BLaER1 treated with 17β-estradiol and CSF1 and Interleukin-3, amounts not matched to agents 10 nM and 100 nM (cell line): ENCODE data around the gene CHST15.
A peak's percentile ranks its signal among the peaks of the same experiment; 100 is the strongest.

Experiments
- H3K27ac ChIP-seq, 11 experiments: shearing (Covaris generic); formaldehyde crosslinking; 2 replicates each; pipeline ENCODE4 v1.8.1; 2022
- H3K27me3 ChIP-seq, 11 experiments: shearing (Covaris generic); formaldehyde crosslinking; 2 replicates each; pipeline ENCODE4 v1.8.1; 2022
- H3K36me3 ChIP-seq, 11 experiments: shearing (Covaris generic); formaldehyde crosslinking; 2 replicates each; pipeline ENCODE4 v1.8.1; 2022
- H3K4me1 ChIP-seq, 10 experiments: shearing (Covaris generic); formaldehyde crosslinking; 2 replicates each; pipeline ENCODE4 v1.8.1; 2022
- H3K4me2 ChIP-seq, 11 experiments: shearing (Covaris generic); formaldehyde crosslinking; 2 replicates each; pipeline ENCODE4 v1.8.1; 2022
- H3K4me3 ChIP-seq, 10 experiments: shearing (Covaris generic); formaldehyde crosslinking; 2 replicates each; pipeline ENCODE4 v1.8.1; 2022
- H3K9ac ChIP-seq, 11 experiments: shearing (Covaris generic); formaldehyde crosslinking; 2 replicates each; pipeline ENCODE4 v1.8.1; 2022
- H3K9me3 ChIP-seq, 11 experiments: shearing (Covaris generic); formaldehyde crosslinking; replicated peaks in 1 of 11; 2 replicates each; pipeline ENCODE4 v1.8.1; 2022
- H4K20me1 ChIP-seq, 11 experiments: shearing (Covaris generic); formaldehyde crosslinking; 2 replicates each; pipeline ENCODE4 v1.8.1; 2022
- Cebpa-rat ChIP-seq, 11 experiments: shearing (Covaris generic); IDR thresholded peaks; 2 replicates each; pipeline ENCODE4 v1.8.1; 2022

The CHST15 gene

DNA sequence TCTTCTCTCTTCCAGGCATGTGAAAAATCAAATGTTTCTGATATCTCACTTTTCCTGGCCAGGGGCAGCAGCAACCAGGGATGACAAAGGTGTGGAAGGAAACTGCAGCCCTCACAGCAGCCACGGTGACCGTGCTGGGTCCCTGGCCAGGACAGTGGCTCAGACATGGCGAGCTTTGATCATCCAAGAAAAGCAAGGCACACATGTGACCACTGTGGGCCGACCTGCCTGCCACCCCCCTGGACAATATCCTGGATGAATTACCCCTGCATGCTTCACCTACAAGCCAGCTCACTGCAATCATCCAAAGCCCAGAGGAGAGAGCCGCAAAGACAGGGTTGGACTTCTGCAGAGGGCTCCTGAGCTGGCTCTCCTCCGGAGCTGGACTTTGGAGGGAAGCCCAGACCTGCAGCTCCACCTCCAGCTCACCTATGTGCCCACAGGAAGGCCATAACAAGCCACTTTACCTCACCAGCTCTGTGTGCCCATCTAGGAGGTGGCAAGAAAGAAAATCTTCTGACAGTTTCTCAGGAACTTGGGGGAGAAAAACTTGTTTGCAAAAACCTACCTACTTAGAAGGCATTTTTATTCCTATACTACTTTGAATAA, 2.7 kb downstream of the CHST15 start:
- Histone ChIP-seq H4K20me1 (peaks cover 41 to 65% (median 59%) of the 10 kb centered on the region in 11 experiments), H3K9me3 (no peaks in the 10 kb centered on the region), H3K27me3 (no peaks in the 10 kb centered on the region), H3K9ac (peak overlapping the region; percentile 95 to 99 (median 97)), H3K36me3 (peaks cover 0 to 56% (median 27%) of the 10 kb centered on the region in 11 experiments; a peak in 17 of 22 replicates), H3K4me3 (peak overlapping the region; percentile 83 to 100 (median 90)), H3K27ac (peak overlapping the region; percentile 83 to 99 (median 98); a peak in 21 of 22 replicates), H3K4me1 (peaks cover 57 to 80% (median 72%) of the 10 kb centered on the region in 10 experiments), H3K4me2 (peak overlapping the region; percentile 91 to 100 (median 97))
- no peak for TF ChIP-seq Cebpa-rat (IDR thresholded peaks at IDR 0.05)

GRCh38 chr10:124089859-124090258, 3.5 kb downstream of the CHST15 start:
- Histone ChIP-seq H3K4me2 (peak overlapping the region; percentile 91 to 100 (median 97)), H3K36me3 (peaks cover 0 to 63% (median 27%) of the 10 kb centered on the region in 11 experiments; a peak in 17 of 22 replicates), H3K27me3 (no peaks in the 10 kb centered on the region), H3K9me3 (no peaks in the 10 kb centered on the region), H3K4me3 (peak overlapping the region; percentile 83 to 100 (median 90)), H3K4me1 (peaks cover 57 to 80% (median 72%) of the 10 kb centered on the region in 10 experiments), H3K9ac (peak overlapping the region; percentile 95 to 99 (median 97)), H3K27ac (peak overlapping the region in 10 of 11 experiments; percentile 94 to 99 (median 98); a peak in 20 of 22 replicates), H4K20me1 (peaks cover 41 to 73% (median 67%) of the 10 kb centered on the region in 11 experiments)
- TF ChIP-seq Cebpa-rat (IDR thresholded peaks at IDR 0.05): no peak

GRCh38 chr10:124088915-124089314, 4.5 kb downstream of the CHST15 start:
- no peaks in the 10 kb centered on the region for H3K27me3 ChIP-seq
- TF ChIP-seq Cebpa-rat (IDR thresholded peaks at IDR 0.05): no peak
- H3K4me3 ChIP-seq: peak overlapping the region; percentile 83 to 100 (median 90)
- H3K36me3 ChIP-seq: peaks cover 0 to 66% (median 27%) of the 10 kb centered on the region in 11 experiments; a peak in 17 of 22 replicates
- peak overlapping the region; percentile 91 to 100 (median 97) for H3K4me2 ChIP-seq
- peak overlapping the region in 9 of 11 experiments; percentile 94 to 99 (median 98); a peak in 18 of 22 replicates for H3K27ac ChIP-seq
- peak overlapping the region; percentile 95 to 99 (median 97) for H3K9ac ChIP-seq
- H3K9me3 ChIP-seq: no peaks in the 10 kb centered on the region
- H4K20me1 ChIP-seq: peaks cover 41 to 83% (median 77%) of the 10 kb centered on the region in 11 experiments
- peaks cover 62 to 80% (median 72%) of the 10 kb centered on the region in 10 experiments for H3K4me1 ChIP-seq

DNA sequence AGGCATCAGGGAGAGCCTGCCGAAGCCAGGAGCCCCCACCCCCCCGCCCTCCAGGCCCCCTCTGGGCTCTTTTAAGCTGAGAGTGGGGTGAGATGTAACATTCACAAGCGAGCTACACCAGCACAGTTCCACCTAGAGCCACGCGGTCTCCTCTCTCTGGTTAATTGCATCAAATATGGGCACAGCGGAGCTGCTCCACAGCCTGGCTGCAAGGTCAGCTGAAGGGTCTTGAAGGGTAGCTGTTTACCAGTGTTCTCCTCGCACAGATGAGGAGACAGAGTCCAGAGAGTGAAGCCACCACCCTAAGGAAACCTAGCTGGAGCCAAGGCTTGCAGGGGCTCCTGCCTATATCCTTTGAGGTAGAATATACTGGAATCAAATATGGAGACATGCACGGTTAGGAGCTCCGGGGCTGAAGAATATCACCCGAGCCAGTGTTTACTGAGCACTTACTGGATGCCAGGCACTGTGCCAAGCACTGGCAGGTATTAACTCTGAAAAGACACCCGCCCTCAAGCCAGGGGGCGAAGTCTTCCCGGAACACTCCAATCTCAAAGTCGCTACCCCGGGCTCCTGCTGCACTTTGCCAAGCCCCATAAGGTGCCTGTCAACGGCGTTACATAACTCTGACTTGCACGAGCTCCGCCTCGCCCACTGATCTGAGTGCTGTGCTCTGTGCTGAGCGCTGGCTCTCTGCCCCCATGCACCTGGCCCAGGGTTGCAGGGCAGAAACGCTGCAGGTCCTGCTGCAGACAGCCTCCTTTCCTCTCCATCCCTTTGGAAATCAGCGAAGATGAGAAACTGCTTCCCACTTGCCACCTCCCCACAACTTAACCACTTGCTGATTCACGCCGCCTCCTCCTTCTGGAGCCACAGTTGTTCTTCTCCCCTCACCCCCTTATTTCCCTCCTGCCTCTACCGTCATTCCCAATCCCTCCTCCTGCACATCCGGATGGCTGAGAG, 5.4 kb downstream of the CHST15 start:
- Histone ChIP-seq H3K36me3 (peaks cover 3 to 74% (median 36%) of the 10 kb centered on the region in 11 experiments; a peak in 20 of 22 replicates), H3K9ac (peak overlapping the region; percentile 95 to 99 (median 97); a peak in 21 of 22 replicates), H3K4me2 (peak overlapping the region; percentile 91 to 100 (median 97)), H3K9me3 (no peaks in the 10 kb centered on the region), H4K20me1 (peaks cover 41 to 92% (median 82%) of the 10 kb centered on the region in 11 experiments), H3K27ac (peak overlapping the region in 9 of 11 experiments; percentile 94 to 99 (median 98); a peak in 14 of 22 replicates), H3K27me3 (no peaks in the 10 kb centered on the region), H3K4me3 (peak overlapping the region; percentile 83 to 100 (median 90); a peak in 19 of 20 replicates), H3K4me1 (peaks cover 72 to 85% (median 79%) of the 10 kb centered on the region in 10 experiments)
- TF ChIP-seq Cebpa-rat (IDR thresholded peaks at IDR 0.05): no peak

DNA sequence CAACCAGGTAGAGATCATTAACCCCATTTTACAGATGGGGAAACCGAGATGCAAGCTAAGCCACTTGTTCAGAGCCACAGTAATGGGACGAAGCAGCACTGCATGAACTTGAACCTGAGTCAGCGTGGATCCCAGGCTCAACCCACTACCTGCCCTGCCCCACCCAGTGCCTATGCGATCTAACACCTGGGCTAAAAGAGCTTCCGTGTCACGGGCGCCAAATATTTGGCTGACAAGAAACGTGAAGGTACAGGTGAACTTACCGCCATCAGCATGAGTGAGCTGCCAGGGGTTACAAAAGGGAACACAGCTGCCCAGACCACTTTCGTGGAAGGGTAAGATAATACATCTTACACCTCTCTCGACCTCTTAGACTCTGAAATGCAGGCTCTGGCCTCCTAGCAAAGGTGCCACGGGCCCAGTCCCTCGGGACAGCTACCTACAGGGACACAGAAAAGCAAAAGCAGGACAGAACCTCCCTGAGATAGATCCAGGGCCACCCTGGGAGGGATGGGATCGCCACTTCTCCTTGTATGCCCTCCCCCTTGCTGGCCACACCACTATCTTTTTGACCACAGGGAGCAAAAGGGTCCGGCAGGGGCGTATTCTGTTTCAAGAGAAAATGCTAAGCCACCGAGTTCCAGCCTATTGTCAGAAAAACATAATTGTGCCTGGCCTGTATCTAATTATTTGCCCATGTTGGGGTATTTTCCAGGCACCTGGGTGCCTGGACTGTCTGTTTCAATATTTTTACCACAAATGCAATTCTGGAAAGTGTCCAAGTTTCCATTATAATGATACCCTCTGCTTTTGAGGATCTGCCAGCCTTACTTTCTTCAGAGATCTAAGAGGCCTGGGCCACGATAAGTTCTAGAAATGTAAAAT, 6.4 kb downstream of the CHST15 start:
- Histone ChIP-seq H3K4me2 (peak overlapping the region; percentile 91 to 100 (median 97)), H3K9ac (peak overlapping the region; percentile 64 to 80 (median 73); a peak in 21 of 22 replicates), H3K4me3 (peak overlapping the region; percentile 30 to 100 (median 52); a peak in 18 of 20 replicates), H3K27me3 (no peaks in the 10 kb centered on the region), H3K4me1 (peaks cover 81 to 94% (median 88%) of the 10 kb centered on the region in 10 experiments), H3K9me3 (peaks cover 0 to 5% (median 0%) of the 10 kb centered on the region in 11 experiments; a peak in 3 of 22 replicates), H4K20me1 (peaks cover 41 to 100% (median 88%) of the 10 kb centered on the region in 11 experiments), H3K36me3 (peaks cover 11 to 84% (median 45%) of the 10 kb centered on the region in 11 experiments; a peak in 21 of 22 replicates), H3K27ac (peak overlapping the region in 10 of 11 experiments; percentile 58 to 99 (median 82); a peak in 18 of 22 replicates)
- no peak for TF ChIP-seq Cebpa-rat (IDR thresholded peaks at IDR 0.05)

DNA sequence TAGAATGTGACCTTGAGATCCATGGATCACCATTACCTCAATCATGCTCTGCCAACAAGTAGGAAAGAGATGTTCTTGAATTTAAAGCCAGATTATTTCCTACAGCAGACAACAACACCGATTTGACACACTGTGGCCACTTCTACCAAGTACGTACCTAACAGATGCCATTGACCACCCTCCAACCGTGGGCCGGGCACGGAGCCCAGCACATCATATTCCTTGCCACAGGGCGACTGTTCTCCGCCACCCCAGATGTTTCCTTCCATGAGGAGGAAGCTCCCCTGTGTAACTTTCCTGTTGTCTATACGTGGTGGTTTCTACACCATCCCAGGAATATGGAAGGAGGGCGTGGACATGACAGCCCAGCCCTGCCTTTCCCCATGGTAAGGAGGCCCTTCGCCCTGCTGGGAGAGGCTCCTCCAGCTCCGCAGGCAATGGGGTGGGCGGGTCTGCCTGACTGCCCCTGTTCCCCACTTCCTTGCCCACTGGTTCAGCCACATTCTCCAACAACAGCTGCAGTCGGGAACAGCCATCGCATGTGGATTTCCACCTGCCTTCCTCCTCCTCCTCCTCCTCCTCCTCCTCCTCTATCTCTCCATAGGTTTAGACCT, 7.2 kb downstream of the CHST15 start:
- peaks cover 89 to 100% (median 96%) of the 10 kb centered on the region in 10 experiments for H3K4me1 ChIP-seq
- no peak for TF ChIP-seq Cebpa-rat (IDR thresholded peaks at IDR 0.05)
- H3K9ac ChIP-seq: peak overlapping the region; percentile 64 to 80 (median 73); a peak in 21 of 22 replicates
- peak overlapping the region in 10 of 11 experiments; percentile 58 to 99 (median 82); a peak in 20 of 22 replicates for H3K27ac ChIP-seq
- H4K20me1 ChIP-seq: peaks cover 33 to 100% (median 89%) of the 10 kb centered on the region in 11 experiments
- peak overlapping the region; percentile 30 to 100 (median 52); a peak in 18 of 20 replicates for H3K4me3 ChIP-seq
- no peaks in the 10 kb centered on the region for H3K27me3 ChIP-seq
- peak overlapping the region; percentile 91 to 100 (median 97) for H3K4me2 ChIP-seq
- H3K36me3 ChIP-seq: peaks cover 11 to 88% (median 48%) of the 10 kb centered on the region in 11 experiments; a peak in 21 of 22 replicates
- H3K9me3 ChIP-seq: peaks cover 0 to 5% (median 0%) of the 10 kb centered on the region in 11 experiments; a peak in 3 of 22 replicates

DNA sequence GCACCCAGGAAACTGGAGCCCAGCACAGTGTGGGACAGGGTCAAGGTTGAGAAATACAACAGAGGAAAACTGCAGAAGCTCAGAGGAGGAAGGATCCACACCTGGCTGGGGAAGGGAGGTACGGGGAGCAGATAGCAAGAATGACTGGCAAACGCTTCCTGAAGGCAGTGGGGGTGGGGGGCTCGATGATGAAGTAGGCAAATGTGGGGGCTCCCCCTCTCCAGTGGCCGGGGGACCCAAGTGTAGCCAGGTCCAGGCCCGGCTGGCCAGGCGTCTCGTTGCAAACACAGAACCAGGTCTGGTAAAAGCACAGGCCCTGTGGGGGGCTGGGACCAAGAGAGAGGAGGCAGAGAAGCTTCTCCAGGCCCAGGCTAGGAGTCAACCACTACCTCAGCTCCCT, 7.7 kb downstream of the CHST15 start:
- H3K4me2 ChIP-seq: peak overlapping the region; percentile 91 to 100 (median 97)
- H3K4me1 ChIP-seq: peaks cover 95 to 100% (median 99%) of the 10 kb centered on the region in 10 experiments
- TF ChIP-seq Cebpa-rat (IDR thresholded peaks at IDR 0.05): no peak
- peak overlapping the region in 10 of 11 experiments; percentile 58 to 99 (median 82); a peak in 20 of 22 replicates for H3K27ac ChIP-seq
- H3K27me3 ChIP-seq: no peaks in the 10 kb centered on the region
- H4K20me1 ChIP-seq: peaks cover 29 to 100% (median 89%) of the 10 kb centered on the region in 11 experiments
- H3K4me3 ChIP-seq: peak overlapping the region; percentile 30 to 100 (median 52); a peak in 19 of 20 replicates
- peaks cover 11 to 87% (median 47%) of the 10 kb centered on the region in 11 experiments; a peak in 21 of 22 replicates for H3K36me3 ChIP-seq
- H3K9me3 ChIP-seq: peaks cover 0 to 5% (median 0%) of the 10 kb centered on the region in 11 experiments; a peak in 3 of 22 replicates
- peak overlapping the region; percentile 64 to 80 (median 73); a peak in 21 of 22 replicates for H3K9ac ChIP-seq
